Suprapubic skin (tissue), 4 donors: ENCODE measurements around the gene TMEM184B.

Experiments used
- EP300 ChIP-seq: sonication (generic); formaldehyde crosslinking; IDR thresholded peaks from one replicate; pipeline ENCODE4 v1.6.1; 2017; ENCODE audit warnings: antibody characterized with exemption
- POLR2A ChIP-seq, 2 donors: fragments of 450-650 bp; IDR thresholded peaks; one replicate each; pipeline ENCODE4 v1.6.1; 2017; ENCODE audit warnings: antibody characterized with exemption in 2 of 2, mild to moderate bottlenecking in 2 of 2, moderate library complexity in 2 of 2
- POLR2AphosphoS5 ChIP-seq, 3 donors: sonication (generic); formaldehyde crosslinking; IDR thresholded peaks; one replicate each; pipeline ENCODE4 v1.6.1; 2017; ENCODE audit warnings: antibody characterized with exemption in 3 of 3
- TF ChIP-seq, protein P1 (sequence below), 2 donors: fragments of 200-600 bp in 1 of 2; fragments of 450-650 bp in 1 of 2; sonication (generic) in 1 of 2; IDR thresholded peaks; one replicate each; pipeline ENCODE4 v1.5.1; 2016 to 2019; ENCODE audit warnings: antibody characterized with exemption in 2 of 2, mild to moderate bottlenecking in 1 of 2, moderate library complexity in 1 of 2

DNA sequence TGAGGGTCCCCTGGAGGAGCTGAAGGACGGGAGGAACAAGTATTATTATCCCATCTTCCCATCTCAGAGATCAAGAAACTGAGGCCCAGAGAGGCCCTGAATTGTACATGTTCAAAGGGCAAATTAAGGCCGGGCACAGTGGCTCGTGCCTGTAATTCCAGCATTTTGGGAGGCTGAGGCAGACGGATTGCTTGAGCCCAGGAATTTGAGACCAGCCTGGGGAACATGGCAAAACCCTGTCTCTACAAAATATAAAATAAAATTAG is 99.2 kb downstream of the TMEM184B start:
- TF ChIP-seq, protein P1, sequence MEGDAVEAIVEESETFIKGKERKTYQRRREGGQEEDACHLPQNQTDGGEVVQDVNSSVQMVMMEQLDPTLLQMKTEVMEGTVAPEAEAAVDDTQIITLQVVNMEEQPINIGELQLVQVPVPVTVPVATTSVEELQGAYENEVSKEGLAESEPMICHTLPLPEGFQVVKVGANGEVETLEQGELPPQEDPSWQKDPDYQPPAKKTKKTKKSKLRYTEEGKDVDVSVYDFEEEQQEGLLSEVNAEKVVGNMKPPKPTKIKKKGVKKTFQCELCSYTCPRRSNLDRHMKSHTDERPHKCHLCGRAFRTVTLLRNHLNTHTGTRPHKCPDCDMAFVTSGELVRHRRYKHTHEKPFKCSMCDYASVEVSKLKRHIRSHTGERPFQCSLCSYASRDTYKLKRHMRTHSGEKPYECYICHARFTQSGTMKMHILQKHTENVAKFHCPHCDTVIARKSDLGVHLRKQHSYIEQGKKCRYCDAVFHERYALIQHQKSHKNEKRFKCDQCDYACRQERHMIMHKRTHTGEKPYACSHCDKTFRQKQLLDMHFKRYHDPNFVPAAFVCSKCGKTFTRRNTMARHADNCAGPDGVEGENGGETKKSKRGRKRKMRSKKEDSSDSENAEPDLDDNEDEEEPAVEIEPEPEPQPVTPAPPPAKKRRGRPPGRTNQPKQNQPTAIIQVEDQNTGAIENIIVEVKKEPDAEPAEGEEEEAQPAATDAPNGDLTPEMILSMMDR (IDR thresholded peaks at IDR 0.05): no peak
- TF ChIP-seq POLR2AphosphoS5 (IDR thresholded peaks at IDR 0.05) (no peak), POLR2A (IDR thresholded peaks at IDR 0.05) (no peak), EP300 (no peak)
